NCI-H1417 (cell line): Measurements from ENCODE around the gene CDC73.
"Not testable (repeated sequence)": the region's sequence is repeated elsewhere in the genome, so short reads cannot be mapped to it uniquely, and the experiment has no call there.

Experiments
- DNase-seq, 3 experiments: peaks; one replicate each; lab custom pipeline; 2025; lab: John Stamatoyannopoulos, UW

Gene CDC73

GRCh38 chr1:193114485-193115095 lies 7.2 kb upstream of the CDC73 start:
- no peak for DNase-seq

GRCh38 chr1:193115629-193116227 lies 6.1 kb upstream of the CDC73 start:
- no peak for DNase-seq

- not testable (repeated sequence) for DNase-seq
These were observed 4.7 kb upstream of the CDC73 start for GRCh38 chr1:193117167-193117566.

- DNase-seq, result no peak
These were observed 3.6 kb upstream of the CDC73 start for GRCh38 chr1:193118194-193118593.

- DNase-seq, result peak in 1 of 3 experiments; percentile 9
These were observed 2.8 kb upstream of the CDC73 start for GRCh38 chr1:193118803-193119730.

GRCh38 chr1:193120604-193121166 lies 1.1 kb upstream of the CDC73 start:
- DNase-seq, result no peak

GRCh38 chr1:193123751-193124150 lies 1.9 kb downstream of the CDC73 start:
- DNase-seq, result no peak

GRCh38 chr1:193125369-193125768 lies 3.5 kb downstream of the CDC73 start:
- no peak for DNase-seq

GRCh38 chr1:193131266-193131860 lies 9.5 kb downstream of the CDC73 start:
- DNase-seq, result no peak

GRCh38 chr1:193140254-193140653 lies 18.4 kb downstream of the CDC73 start:
- DNase-seq, result no peak

- no peak for DNase-seq
These were observed 20.0 kb downstream of the CDC73 start for GRCh38 chr1:193141804-193142203.

GRCh38 chr1:193142409-193142808 lies 20.6 kb downstream of the CDC73 start:
- no peak for DNase-seq

GRCh38 chr1:193143285-193143684 lies 21.5 kb downstream of the CDC73 start:
- DNase-seq, result peak in 1 of 3 experiments; percentile 37

GRCh38 chr1:193144361-193144938 lies 22.6 kb downstream of the CDC73 start:
- no peak for DNase-seq

- no peak for DNase-seq
These were observed 23.2 kb downstream of the CDC73 start for GRCh38 chr1:193144999-193145398.

GRCh38 chr1:193156117-193156821 lies 34.4 kb downstream of the CDC73 start:
- no peak for DNase-seq

- no peak for DNase-seq
These were observed 35.0 kb downstream of the CDC73 start for GRCh38 chr1:193156822-193157142.

- DNase-seq, result no peak
These were observed 35.5 kb downstream of the CDC73 start for GRCh38 chr1:193157360-193157759.

GRCh38 chr1:193176113-193176512 lies 54.3 kb downstream of the CDC73 start:
- no peak for DNase-seq

GRCh38 chr1:193176788-193177187 lies 55.0 kb downstream of the CDC73 start:
- DNase-seq, result no peak

- no peak for DNase-seq
These were observed 57.3 kb downstream of the CDC73 start for GRCh38 chr1:193179094-193179493.
